SK-N-SH (cell line): Measurements from ENCODE around the gene TUT1. TPM values are rescaled to one million over a fixed set of nuclear protein-coding genes. Genes with fewer than 3 reads are reported as not detected.
A peak's percentile ranks its signal among the peaks of the same experiment; 100 is the strongest.

Source experiments
- CTCF ChIA-PET: fragments of 300-600, 350-600 bp; formaldehyde crosslinking; extraction: SDS; loops from one replicate; lab custom pipeline; 2021; lab: Yijun Ruan, JAX
- POLR2A ChIA-PET: fragments of 350-600 bp; sonication (Branson Sonifier 250); formaldehyde crosslinking; extraction: SDS; loops from one replicate; lab custom pipeline; 2020; ENCODE audit warnings: antibody characterized with exemption, inconsistent platforms; lab: Yijun Ruan, JAX
- DNase-seq: peaks from one replicate; pipeline ENCODE4 v3.0.0; 2012
- H2AFZ ChIP-seq: fragments of 200-600 bp; sonication (generic); 2 replicates; pipeline ENCODE4 v1.8.1; 2016; ENCODE audit warnings: antibody characterized with exemption, mild to moderate bottlenecking, low read depth
- H3F3A ChIP-seq: fragments of 200-600 bp; sonication (generic); replicated peaks from 2 replicates; pipeline ENCODE3; 2016; ENCODE audit warnings: antibody characterized with exemption, mild to moderate bottlenecking; ENCODE audit not compliant: insufficient read depth
- H3K27ac ChIP-seq, 2 experiments: fragments of 200-500 bp in 1 of 2; fragments of 200-600 bp in 1 of 2; sonication (Bioruptor generic) in 1 of 2; sonication (generic), shearing (Covaris generic) in 1 of 2; 2 replicates each; pipeline versions ENCODE4 v1.5.1 to v1.6.1; 2014 to 2016; ENCODE audit warnings: low read depth in 2 of 2, inconsistent platforms in 1 of 2, low read length in 1 of 2, mild to moderate bottlenecking in 1 of 2, mixed read lengths in 1 of 2
- H3K27me3 ChIP-seq: fragments of 200-600 bp; sonication (generic), shearing (Covaris generic); 2 replicates; pipeline ENCODE4 v1.6.1; 2016; ENCODE audit warnings: mixed run types; ENCODE audit not compliant: insufficient read depth
- H3K36me3 ChIP-seq, 2 experiments: fragments of 200-500 bp in 1 of 2; fragments of 200-600 bp in 1 of 2; sonication (Bioruptor generic) in 1 of 2; sonication (generic) in 1 of 2; replicated peaks in 1 of 2; 2 replicates each; pipeline versions ENCODE3 to v1.5.1; 2014 to 2016; ENCODE audit warnings: low read length in 1 of 2, mild to moderate bottlenecking in 1 of 2; ENCODE audit not compliant: insufficient read depth in 2 of 2, control insufficient read depth in 1 of 2
- H3K4me1 ChIP-seq, 2 experiments: fragments of 200-500 bp in 1 of 2; fragments of 200-600 bp in 1 of 2; sonication (Bioruptor generic) in 1 of 2; sonication (generic), shearing (Covaris generic) in 1 of 2; 2 replicates each; pipeline versions ENCODE4 v1.5.1 to v1.6.1; 2014 to 2016; ENCODE audit warnings: low read depth in 1 of 2, low read length in 1 of 2, mixed run types in 1 of 2; ENCODE audit not compliant: insufficient read depth in 2 of 2, control insufficient read depth in 1 of 2
- H3K4me2 ChIP-seq: fragments of 200-600 bp; sonication (generic), shearing (Covaris generic); 2 replicates; pipeline ENCODE4 v1.6.1; 2017; ENCODE audit warnings: mixed run types
- H3K4me3 ChIP-seq, 2 experiments: fragments of 200-500 bp in 1 of 2; fragments of 200-600 bp in 1 of 2; sonication (Bioruptor generic) in 1 of 2; sonication (generic), shearing (Covaris generic) in 1 of 2; 2 replicates each; pipeline versions ENCODE4 v1.5.1 to v1.8.1; 2014 to 2016; ENCODE audit warnings: low read depth in 2 of 2, inconsistent platforms in 1 of 2, low read length in 1 of 2, mild to moderate bottlenecking in 1 of 2, mixed read lengths in 1 of 2, moderate library complexity in 1 of 2
- H3K79me2 ChIP-seq: fragments of 200-600 bp; sonication (generic); 2 replicates; pipeline ENCODE4 v1.8.1; 2017; ENCODE audit warnings: mild to moderate bottlenecking; ENCODE audit not compliant: insufficient read depth
- H3K9ac ChIP-seq: fragments of 200-600 bp; sonication (generic); 2 replicates; pipeline ENCODE4 v1.6.1; 2017; ENCODE audit warnings: mixed run types
- H3K9me2 ChIP-seq: fragments of 200-600 bp; sonication (generic); 2 replicates; pipeline ENCODE4 v1.6.1; 2017; ENCODE audit warnings: mixed run types
- H3K9me3 ChIP-seq: fragments of 200-600 bp; sonication (generic); 2 replicates; pipeline ENCODE4 v1.6.1; 2017; ENCODE audit warnings: mixed run types, mild to moderate bottlenecking, moderate library complexity
- H4K20me1 ChIP-seq: fragments of 200-600 bp; sonication (generic); 2 replicates; pipeline ENCODE4 v1.6.1; 2017; ENCODE audit warnings: mild to moderate bottlenecking, mixed run types; ENCODE audit not compliant: insufficient read depth
- EP300 ChIP-seq, 2 experiments: IDR thresholded peaks; 2 replicates each; pipeline versions ENCODE4 v1.4.0 to v1.6.1; 2012; ENCODE audit warnings: borderline replicate concordance in 1 of 2, low read depth in 1 of 2, low read length in 1 of 2
- EZH2phosphoT487 ChIP-seq: fragments of 200-600 bp; sonication (generic); IDR thresholded peaks from 2 replicates; pipeline ENCODE4 v1.6.1; 2017; ENCODE audit warnings: low read depth, mixed run types, mild to moderate bottlenecking, antibody characterized with exemption, moderate library complexity, borderline replicate concordance
- FOSL2 ChIP-seq: IDR thresholded peaks from 2 replicates; pipeline ENCODE4 v1.4.0; 2012; ENCODE audit warnings: low read depth, mild to moderate bottlenecking, moderate library complexity, borderline replicate concordance
- FOXJ3 ChIP-seq: sonication (generic); formaldehyde crosslinking; IDR thresholded peaks from 2 replicates; pipeline ENCODE4 v1.5.1; 2020; ENCODE audit warnings: mild to moderate bottlenecking, missing genetic modification reagents
- FOXM1 ChIP-seq: IDR thresholded peaks from 2 replicates; pipeline ENCODE4 v1.4.0; 2012; ENCODE audit warnings: low read depth, mild to moderate bottlenecking
- GABPA ChIP-seq: IDR thresholded peaks from 2 replicates; pipeline ENCODE4 v1.4.0; 2012; ENCODE audit warnings: low read depth, mild to moderate bottlenecking
- GATA2 ChIP-seq: sonication (generic); formaldehyde crosslinking; IDR thresholded peaks from 2 replicates; pipeline ENCODE4 v1.5.0; 2020; ENCODE audit warnings: mild to moderate bottlenecking, missing genetic modification reagents
- MEF2A ChIP-seq: IDR thresholded peaks from 2 replicates; pipeline ENCODE4 v1.4.0; 2012; ENCODE audit warnings: low read depth, borderline replicate concordance
- NFIC ChIP-seq: IDR thresholded peaks from 2 replicates; pipeline ENCODE4 v1.4.0; 2012; ENCODE audit warnings: borderline replicate concordance
- NRF1 ChIP-seq: IDR thresholded peaks from 2 replicates; pipeline ENCODE4 v1.6.1; 2012; ENCODE audit warnings: low read depth, mild to moderate bottlenecking, low read length
- POLR2AphosphoS5 ChIP-seq: IDR thresholded peaks from 2 replicates; pipeline ENCODE4 v1.6.1; 2012; ENCODE audit warnings: low read depth, low read length
- RAD21 ChIP-seq: IDR thresholded peaks from 2 replicates; pipeline ENCODE4 v1.6.1; 2012; ENCODE audit warnings: mild to moderate bottlenecking, low read length
- RCOR1 ChIP-seq: fragments of 150-350 bp; IDR thresholded peaks from 2 replicates; pipeline ENCODE4 v1.6.1; 2017; ENCODE audit warnings: antibody characterized with exemption, low read length
- RFX5 ChIP-seq: IDR thresholded peaks from 2 replicates; pipeline ENCODE4 v1.6.1; 2012; ENCODE audit warnings: mild to moderate bottlenecking, improper control_type of control experiment, low read length
- SIN3A ChIP-seq: IDR thresholded peaks from 2 replicates; pipeline ENCODE4 v1.6.1; 2012; ENCODE audit warnings: low read depth, mild to moderate bottlenecking, low read length, moderate library complexity, borderline replicate concordance
- TAF1 ChIP-seq: IDR thresholded peaks from 2 replicates; pipeline ENCODE4 v1.6.1; 2012; ENCODE audit warnings: low read depth, mild to moderate bottlenecking, low read length, moderate library complexity, borderline replicate concordance
- WGBS: methylation state at CpG from one replicate; pipeline ENCODE4 v1.1.6; 2017; ENCODE audit warnings: low lambda C conversion rate; 5-methylcytosine and 5-hydroxymethylcytosine counted together
- polyA plus RNA-seq, 3 experiments: library from polyadenylated mRNA; depleted of rRNA; stranded (reverse); fragments of >200 nt; gene quantifications; 2 replicates each; pipeline ENCODE4 v1.2.3, GENCODE V29; 2012
- TF ChIP-seq, protein P1 (sequence below): IDR thresholded peaks from 2 replicates; pipeline ENCODE4 v1.4.0; 2012; ENCODE audit warnings: low read depth, borderline replicate concordance
- TF ChIP-seq, protein P2 (sequence below): fragments of 150-350 bp; IDR thresholded peaks from 2 replicates; pipeline ENCODE4 v1.6.1; 2016; ENCODE audit warnings: mild to moderate bottlenecking, low read depth, low read length

Gene TUT1
- polyA plus RNA-seq, 1 of the 3 experiments (the other 2 are of a cell fraction): 27.3 TPM

- TF ChIP-seq EP300 (IDR thresholded peaks at IDR 0.05; ENCODE audit: borderline replicate concordance in 1 of 2, low read depth in 1 of 2, low read length in 1 of 2) (no peak), MEF2A (no peak), FOXM1 (no peak), FOXJ3 (CRISPR knock-in tag) (no peak), NRF1 (no peak), GABPA (no peak), RCOR1 (no peak), TAF1 (no peak), FOSL2 (no peak), GATA2 (CRISPR knock-in tag) (no peak), SIN3A (peak; percentile 55; the same call in 1 of the 2 replicates), RFX5 (no peak)
These were observed 2.2 kb upstream of the TUT1 start (continued) for GRCh38 chr11:62593434-62594044.

- H4K20me1 ChIP-seq: no peaks in the 10 kb centered on the region
- 68% methylated on average over 8 of the region's 8 CpGs for WGBS
- H2AFZ ChIP-seq: no peak overlapping the region
- no peaks in the 10 kb centered on the region for H3K9me2 ChIP-seq
- H3K36me3 ChIP-seq: peaks cover 47 to 48% of the 10 kb centered on the region in 2 experiments
- H3K9me3 ChIP-seq: no peaks in the 10 kb centered on the region
- H3K27ac ChIP-seq: peak overlapping the region; percentile 80 to 94
- H3K4me1 ChIP-seq: peaks cover 13 to 17% of the 10 kb centered on the region in 2 experiments; a peak in 3 of 4 replicates
- peaks cover 50% of the 10 kb centered on the region for H3F3A ChIP-seq
- H3K79me2 ChIP-seq: peaks cover 47% of the 10 kb centered on the region
- no peak overlapping the region for H3K4me3 ChIP-seq
- no peak for DNase-seq
- ChIA-PET POLR2A (interaction anchor here (1.0 to 2.8 kb wide), 5 partner anchors 19 to 134 kb away, joined by 3 to 47 read pairs (median 18); partner anchors contain the start of genes B3GAT3, EEF1G, EML3 and GANAB), CTCF (interaction anchor here (1.1 to 6.2 kb wide), 11 partner anchors 8 to 198 kb away, joined by 3 to 69 read pairs (median 7); partner anchors contain the start of genes EML3, MTA2, ROM1 and TMEM179B)
- H3K27me3 ChIP-seq: no peaks in the 10 kb centered on the region
- H3K9ac ChIP-seq: no peak overlapping the region
- TF ChIP-seq RAD21: no peak
- TF ChIP-seq EP300 (IDR thresholded peaks at IDR 0.05; ENCODE audit: borderline replicate concordance in 1 of 2, low read depth in 1 of 2, low read length in 1 of 2): no peak
- TF ChIP-seq FOSL2: no peak
- TF ChIP-seq POLR2AphosphoS5: no peak
- TF ChIP-seq, protein P1, sequence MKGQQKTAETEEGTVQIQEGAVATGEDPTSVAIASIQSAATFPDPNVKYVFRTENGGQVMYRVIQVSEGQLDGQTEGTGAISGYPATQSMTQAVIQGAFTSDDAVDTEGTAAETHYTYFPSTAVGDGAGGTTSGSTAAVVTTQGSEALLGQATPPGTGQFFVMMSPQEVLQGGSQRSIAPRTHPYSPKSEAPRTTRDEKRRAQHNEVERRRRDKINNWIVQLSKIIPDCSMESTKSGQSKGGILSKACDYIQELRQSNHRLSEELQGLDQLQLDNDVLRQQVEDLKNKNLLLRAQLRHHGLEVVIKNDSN: no peak
- TF ChIP-seq, protein P2, sequence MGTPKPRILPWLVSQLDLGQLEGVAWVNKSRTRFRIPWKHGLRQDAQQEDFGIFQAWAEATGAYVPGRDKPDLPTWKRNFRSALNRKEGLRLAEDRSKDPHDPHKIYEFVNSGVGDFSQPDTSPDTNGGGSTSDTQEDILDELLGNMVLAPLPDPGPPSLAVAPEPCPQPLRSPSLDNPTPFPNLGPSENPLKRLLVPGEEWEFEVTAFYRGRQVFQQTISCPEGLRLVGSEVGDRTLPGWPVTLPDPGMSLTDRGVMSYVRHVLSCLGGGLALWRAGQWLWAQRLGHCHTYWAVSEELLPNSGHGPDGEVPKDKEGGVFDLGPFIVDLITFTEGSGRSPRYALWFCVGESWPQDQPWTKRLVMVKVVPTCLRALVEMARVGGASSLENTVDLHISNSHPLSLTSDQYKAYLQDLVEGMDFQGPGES: no peak
- no peak for TF ChIP-seq SIN3A
- TF ChIP-seq EZH2phosphoT487: no peak
- TF ChIP-seq NFIC: no peak
- peak overlapping the region; percentile 88; the same call in 1 of the 2 replicates for H3K4me2 ChIP-seq
These were observed 1.7 kb upstream of the TUT1 start for GRCh38 chr11:62592989-62593421.
